CD8-positive, alpha-beta memory T cell (primary cell): ENCODE results near the gene TLE1. TPM values are rescaled to one million over a fixed set of nuclear protein-coding genes. Genes with fewer than 3 reads are reported as not detected.
"Not testable (repeated sequence)": the region's sequence is repeated elsewhere in the genome, so short reads cannot be mapped to it uniquely, and the experiment has no call there.

Source experiments
- CTCF ChIA-PET: fragments of 350-600 bp; sonication (Branson Sonifier 250); formaldehyde crosslinking; loops from one replicate; lab custom pipeline; 2021; ENCODE audit warnings: antibody characterized with exemption; lab: Charles Lee
- POLR2A ChIA-PET: fragments of 350-600 bp; sonication (Branson Sonifier 250); formaldehyde crosslinking; loops from one replicate; lab custom pipeline; 2021; ENCODE audit warnings: antibody characterized with exemption; lab: Charles Lee
- DNase-seq, 5 donors: peaks; one replicate each; pipeline versions ENCODE4 v3.0.0 to v3.0.0-alpha.2; 2020 to 2022; ENCODE audit warnings: mixed read lengths in 1 of 5
- H3K27ac ChIP-seq: one replicate; pipeline ENCODE4 v1.7.0; 2013; ENCODE audit warnings: low read depth, mild to moderate bottlenecking, low read length, moderate library complexity
- H3K27me3 ChIP-seq: 2 replicates; pipeline ENCODE4 v1.7.0; 2013; ENCODE audit warnings: low read length, mild to moderate bottlenecking; ENCODE audit not compliant: insufficient read depth, poor library complexity, severe bottlenecking
- H3K36me3 ChIP-seq: 2 replicates; pipeline ENCODE4 v1.7.0; 2013; ENCODE audit warnings: mild to moderate bottlenecking, low read length, moderate library complexity; ENCODE audit not compliant: insufficient read depth
- H3K4me1 ChIP-seq: 2 replicates; pipeline ENCODE4 v1.7.0; 2013; ENCODE audit warnings: mild to moderate bottlenecking, low read length, moderate library complexity; ENCODE audit not compliant: insufficient read depth
- H3K4me3 ChIP-seq: 2 replicates; pipeline ENCODE4 v1.7.0; 2013; ENCODE audit warnings: mild to moderate bottlenecking, low read length
- H3K9me3 ChIP-seq: 2 replicates; pipeline ENCODE4 v1.7.0; 2013; ENCODE audit warnings: mild to moderate bottlenecking, low read length
- H3K27ac Mint-ChIP-seq, 8 donors: one replicate each; pipeline ENCODE4 v1.8.0; 2020 to 2021; ENCODE audit warnings: mixed read lengths in 8 of 8, mild to moderate bottlenecking in 6 of 8, inconsistent platforms in 3 of 8, moderate library complexity in 3 of 8
- H3K27me3 Mint-ChIP-seq, 2 donors: one replicate each; pipeline ENCODE4 v1.8.0; 2020 to 2021; ENCODE audit warnings: mixed read lengths in 2 of 2, mild to moderate bottlenecking in 1 of 2, moderate library complexity in 1 of 2
- H3K36me3 Mint-ChIP-seq, 3 donors: one replicate each; pipeline ENCODE4 v1.8.0; 2020 to 2021; ENCODE audit warnings: mixed read lengths in 3 of 3, inconsistent platforms in 1 of 3, mild to moderate bottlenecking in 1 of 3
- H3K4me1 Mint-ChIP-seq, 3 donors: one replicate each; pipeline ENCODE4 v1.8.0; 2020 to 2021; ENCODE audit warnings: mixed read lengths in 3 of 3, inconsistent platforms in 1 of 3, mild to moderate bottlenecking in 1 of 3
- H3K4me3 Mint-ChIP-seq, 7 donors: one replicate each; pipeline ENCODE4 v1.8.0; 2020 to 2021; ENCODE audit warnings: mixed read lengths in 7 of 7, mild to moderate bottlenecking in 6 of 7, moderate library complexity in 4 of 7, inconsistent platforms in 2 of 7
- H3K9me3 Mint-ChIP-seq, 5 donors: one replicate each; pipeline ENCODE4 v1.8.0; 2020 to 2022; ENCODE audit warnings: mixed read lengths in 5 of 5, mild to moderate bottlenecking in 3 of 5, moderate library complexity in 2 of 5, inconsistent platforms in 1 of 5
- polyA plus RNA-seq: library from polyadenylated mRNA; unstranded; fragments of 300-500 nt; fragmentation: Illumina TruSeq; gene quantifications from one replicate; pipeline ENCODE4 v1.2.3, GENCODE V29; 2021
- total RNA-seq, 2 experiments: library from RNA; stranded (reverse); gene quantifications; one replicate each; pipeline ENCODE4 v1.2.3, GENCODE V29; 2021

TLE1 gene
- total RNA-seq: under 1 TPM; 0.13 to 0.33 TPM
- polyA plus RNA-seq: 25.1 TPM

GRCh38 chr9:81689343-81690175 is at the start of gene TLE1:
Gene TLE1, minus strand, starts transcription at chr9:81689547. Its CDS starts 1,307 bp downstream, at chr9:81688240.
- Histone ChIP-seq H3K36me3 (no peaks in the 10 kb centered on the region), H3K9me3 (no peaks in the 10 kb centered on the region), H3K4me1 (no peaks in the 10 kb centered on the region), H3K27ac (no peak within 1 kb of the TSS), H3K27me3 (peaks cover 4% of the 10 kb centered on the region), H3K4me3 (peak within 1 kb of the TSS; percentile 60)
- Mint-ChIP-seq H3K36me3 (no peaks in the 10 kb centered on the region), H3K27ac (peak within 1 kb of the TSS in 7 of 8 donors; percentile 47 to 94 (median 90)), H3K4me1 (peaks cover 9 to 20% (median 10%) of the 10 kb centered on the region in 3 donors), H3K9me3 (peaks cover 0 to 2% (median 0%) of the 10 kb centered on the region in 5 donors), H3K4me3 (peak within 1 kb of the TSS; percentile 77 to 95 (median 91)), H3K27me3 (peaks cover 10 to 20% of the 10 kb centered on the region in 2 donors)
- peak; percentile 57 to 79 (median 74) for DNase-seq
- CTCF ChIA-PET: no interaction called here
- POLR2A ChIA-PET: no interaction called here

GRCh38 chr9:81737871-81738507 is 48.6 kb upstream of the TLE1 start:
- peaks cover 5 to 17% (median 8%) of the 10 kb centered on the region in 5 donors for H3K9me3 Mint-ChIP-seq
- DNase-seq: no peak
- no peaks in the 10 kb centered on the region for H3K4me1 Mint-ChIP-seq
- Histone ChIP-seq H3K27me3 (no peaks in the 10 kb centered on the region), H3K36me3 (no peaks in the 10 kb centered on the region), H3K4me3 (no peak overlapping the region), H3K9me3 (no peaks in the 10 kb centered on the region), H3K4me1 (no peaks in the 10 kb centered on the region), H3K27ac (no peak overlapping the region)
- no peak overlapping the region for H3K27ac Mint-ChIP-seq
- H3K4me3 Mint-ChIP-seq: no peak overlapping the region
- POLR2A ChIA-PET: no interaction called here
- H3K27me3 Mint-ChIP-seq: no peaks in the 10 kb centered on the region
- peaks cover 0 to 12% (median 0%) of the 10 kb centered on the region in 3 donors for H3K36me3 Mint-ChIP-seq
- CTCF ChIA-PET: no interaction called here

DNA sequence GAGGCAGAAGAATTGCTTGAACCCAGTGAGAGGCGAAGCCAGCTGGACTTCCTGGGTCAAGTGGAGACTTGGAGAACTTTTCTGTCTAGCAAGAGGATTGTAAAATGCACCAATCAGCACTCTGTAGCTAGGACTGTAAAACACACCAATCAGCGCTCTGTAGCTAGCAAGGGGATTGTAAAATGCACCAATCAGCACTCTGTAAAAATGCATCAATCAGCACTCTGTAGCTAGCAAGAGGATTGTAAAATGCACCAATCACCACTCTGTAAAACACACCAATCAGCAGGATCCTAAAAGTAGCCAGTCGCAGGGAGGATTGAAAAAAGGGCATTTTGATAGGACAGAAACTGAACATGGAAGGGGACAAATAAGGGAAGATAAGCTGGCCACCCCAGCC is 41.2 kb upstream of the TLE1 start:
- H3K36me3 ChIP-seq, H3K9me3 ChIP-seq, H3K4me3 ChIP-seq, H3K4me3 Mint-ChIP-seq, H3K9me3 Mint-ChIP-seq, H3K27ac ChIP-seq, DNase-seq, H3K27ac Mint-ChIP-seq, H3K4me1 Mint-ChIP-seq, H3K36me3 Mint-ChIP-seq, CTCF ChIA-PET, POLR2A ChIA-PET, H3K4me1 ChIP-seq, H3K27me3 Mint-ChIP-seq, H3K27me3 ChIP-seq: not testable (repeated sequence)

DNA sequence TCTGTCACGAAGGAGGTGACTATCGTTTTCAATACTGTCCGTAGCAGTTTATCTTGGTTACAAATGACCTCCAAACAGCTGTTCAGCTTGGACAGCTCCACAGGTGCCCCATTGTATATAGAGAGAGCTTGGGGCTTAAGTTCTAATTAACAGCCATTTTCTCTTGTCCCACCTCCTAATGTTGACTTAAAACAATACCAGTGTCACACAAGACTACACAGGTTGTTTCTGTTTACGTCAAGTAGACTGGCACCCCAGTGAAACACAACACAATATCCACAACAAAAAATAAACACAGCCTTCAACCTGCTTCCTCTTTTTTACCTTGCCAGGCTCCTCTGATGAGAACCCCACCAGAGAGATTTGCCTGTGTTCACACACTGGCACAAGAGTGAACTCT is 39.8 kb upstream of the TLE1 start:
- Mint-ChIP-seq H3K27ac (no peak overlapping the region), H3K4me1 (no peaks in the 10 kb centered on the region), H3K36me3 (no peaks in the 10 kb centered on the region), H3K27me3 (no peaks in the 10 kb centered on the region), H3K9me3 (peaks cover 0 to 3% (median 2%) of the 10 kb centered on the region in 5 donors), H3K4me3 (no peak overlapping the region)
- H3K27me3 ChIP-seq: no peaks in the 10 kb centered on the region
- no peak for DNase-seq
- H3K4me1 ChIP-seq: no peaks in the 10 kb centered on the region
- no peak overlapping the region for H3K4me3 ChIP-seq
- ChIA-PET POLR2A (no interaction called here), CTCF (no interaction called here)
- no peaks in the 10 kb centered on the region for H3K36me3 ChIP-seq
- H3K9me3 ChIP-seq: no peaks in the 10 kb centered on the region
- no peak overlapping the region for H3K27ac ChIP-seq

DNA sequence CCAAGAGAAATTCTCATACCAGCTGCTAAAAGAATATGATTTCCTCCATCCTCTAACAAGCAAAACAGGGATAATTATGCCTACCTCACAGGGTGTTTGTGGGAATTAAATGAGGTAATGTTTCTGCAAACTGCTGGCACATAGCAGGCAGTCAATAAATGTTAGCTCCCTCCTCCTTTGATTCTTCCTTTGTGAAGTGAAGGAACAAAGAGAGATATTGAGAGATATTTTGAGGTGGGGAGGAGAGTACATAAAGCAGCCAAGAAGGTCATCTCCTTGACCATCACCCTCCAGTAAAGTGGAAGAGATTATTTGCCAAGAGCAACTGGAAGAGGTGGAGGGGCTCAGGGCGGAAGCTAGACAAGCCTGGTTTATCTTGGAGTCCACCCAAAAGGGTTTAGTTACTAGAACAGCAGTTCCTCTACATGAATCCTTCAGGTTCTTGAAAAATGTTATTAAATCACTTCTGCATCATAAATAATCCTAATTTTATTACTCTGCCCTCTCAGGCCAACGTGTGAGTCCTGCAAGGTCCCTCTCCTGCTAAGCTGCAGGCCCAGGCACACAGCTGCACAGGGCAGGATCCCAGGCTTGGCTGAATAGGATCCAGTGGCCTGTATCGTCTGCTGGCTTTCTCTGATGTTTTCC is 35.0 kb upstream of the TLE1 start:
- no peak overlapping the region for H3K27ac Mint-ChIP-seq
- no peak for DNase-seq
- H3K4me1 Mint-ChIP-seq: no peaks in the 10 kb centered on the region
- Histone ChIP-seq H3K27me3 (no peaks in the 10 kb centered on the region), H3K36me3 (no peaks in the 10 kb centered on the region), H3K4me3 (no peak overlapping the region), H3K4me1 (no peaks in the 10 kb centered on the region), H3K27ac (no peak overlapping the region), H3K9me3 (no peaks in the 10 kb centered on the region)
- peaks cover 0 to 9% (median 1%) of the 10 kb centered on the region in 5 donors for H3K9me3 Mint-ChIP-seq
- no peaks in the 10 kb centered on the region for H3K36me3 Mint-ChIP-seq
- CTCF ChIA-PET: no interaction called here
- H3K4me3 Mint-ChIP-seq: no peak overlapping the region
- H3K27me3 Mint-ChIP-seq: no peaks in the 10 kb centered on the region
- POLR2A ChIA-PET: no interaction called here

GRCh38 chr9:81722277-81722676 is 32.9 kb upstream of the TLE1 start:
- POLR2A ChIA-PET: no interaction called here
- no peaks in the 10 kb centered on the region for H3K9me3 ChIP-seq
- H3K36me3 ChIP-seq: no peaks in the 10 kb centered on the region
- Mint-ChIP-seq H3K36me3 (no peaks in the 10 kb centered on the region), H3K9me3 (peaks cover 0 to 7% (median 1%) of the 10 kb centered on the region in 5 donors), H3K27me3 (no peaks in the 10 kb centered on the region), H3K27ac (peak overlapping the region in 1 of 8 donors; percentile 34), H3K4me3 (no peak overlapping the region), H3K4me1 (no peaks in the 10 kb centered on the region)
- H3K4me1 ChIP-seq: no peaks in the 10 kb centered on the region
- no peak overlapping the region for H3K4me3 ChIP-seq
- no peak overlapping the region for H3K27ac ChIP-seq
- no peaks in the 10 kb centered on the region for H3K27me3 ChIP-seq
- CTCF ChIA-PET: no interaction called here
- no peak for DNase-seq

GRCh38 chr9:81720450-81721086 is 31.2 kb upstream of the TLE1 start:
- Mint-ChIP-seq H3K4me3 (no peak overlapping the region), H3K4me1 (no peaks in the 10 kb centered on the region), H3K27ac (no peak overlapping the region), H3K9me3 (peaks cover 0 to 7% (median 3%) of the 10 kb centered on the region in 5 donors), H3K36me3 (no peaks in the 10 kb centered on the region), H3K27me3 (no peaks in the 10 kb centered on the region)
- POLR2A ChIA-PET: no interaction called here
- no peaks in the 10 kb centered on the region for H3K36me3 ChIP-seq
- H3K27ac ChIP-seq: no peak overlapping the region
- no peak for DNase-seq
- no peaks in the 10 kb centered on the region for H3K27me3 ChIP-seq
- no peaks in the 10 kb centered on the region for H3K9me3 ChIP-seq
- no peaks in the 10 kb centered on the region for H3K4me1 ChIP-seq
- H3K4me3 ChIP-seq: no peak overlapping the region
- CTCF ChIA-PET: no interaction called here
